Endothelial cell of umbilical vein (primary cell): Measurements from ENCODE around the gene COL6A2. TPM values are rescaled to one million over a fixed set of nuclear protein-coding genes. Genes with fewer than 3 reads are reported as not detected.

Source experiments
- BruUV-seq: library from RNA; stranded (reverse); fragments of 400-500 nt; replicated peaks from 2 replicates; lab custom pipeline; 2021; lab: Mats Ljungman, UMichigan
- CTCF ChIA-PET: fragments of 300-600, 350-600 bp; sonication (Branson Sonifier 250); formaldehyde crosslinking; loops from one replicate; lab custom pipeline; 2021; ENCODE audit warnings: antibody characterized with exemption, inconsistent platforms; lab: Charles Lee
- POLR2A ChIA-PET: fragments of 300-600, 350-600 bp; sonication (Branson Sonifier 250); formaldehyde crosslinking; loops from one replicate; lab custom pipeline; 2021; ENCODE audit warnings: antibody characterized with exemption, inconsistent platforms; lab: Charles Lee
- DNase-seq: peaks from one replicate; pipeline ENCODE4 v3.0.0-alpha.2; 2011; ENCODE audit warnings: low read depth, low spot score
- FAIRE-seq: peaks from 2 replicates; lab custom pipeline; 2011; peaks lifted over from hg19 to GRCh38; lab: Jason Lieb, UNC
- H2AFZ ChIP-seq: 2 replicates; pipeline ENCODE4 v1.6.0; 2012; ENCODE audit warnings: low read depth, low read length, control low read depth, inconsistent platforms
- H3K27ac ChIP-seq: 2 replicates; pipeline ENCODE4 v1.5.1; 2011; ENCODE audit warnings: low read depth, mild to moderate bottlenecking, control low read depth, low read length, moderate library complexity; ENCODE audit not compliant: insufficient read depth
- H3K27me3 ChIP-seq, 2 experiments: 2 replicates each; pipeline versions ENCODE4 v1.6.0 to v1.6.1; 2011; ENCODE audit warnings: low read length in 2 of 2, mixed read lengths in 1 of 2; ENCODE audit not compliant: control insufficient read depth in 2 of 2, insufficient read depth in 2 of 2
- H3K36me3 ChIP-seq, 2 experiments: 2 replicates in 1 of 2; 3 replicates in 1 of 2; pipeline ENCODE4 v1.5.1; 2011; ENCODE audit warnings: low read length in 2 of 2, mild to moderate bottlenecking in 1 of 2, moderate library complexity in 1 of 2; ENCODE audit not compliant: control insufficient read depth in 2 of 2, insufficient read depth in 2 of 2; ENCODE audit errors: extremely low read depth in 1 of 2
- H3K4me1 ChIP-seq: 3 replicates; pipeline ENCODE4 v1.5.1; 2011; ENCODE audit warnings: mild to moderate bottlenecking, low read length; ENCODE audit not compliant: control insufficient read depth, insufficient read depth; ENCODE audit errors: extremely low read depth
- H3K4me2 ChIP-seq: 2 replicates; pipeline ENCODE4 v1.6.1; 2011; ENCODE audit warnings: low read length, control low read depth, mixed read lengths; ENCODE audit not compliant: insufficient read depth
- H3K4me3 ChIP-seq, 3 experiments: fragments of 200-600 bp in 1 of 3; sonication (generic), shearing (Covaris generic) in 1 of 3; replicated peaks in 1 of 3; 2 replicates each; pipeline ENCODE4 v1.5.1; 2011 to 2016; ENCODE audit warnings: control low read depth in 3 of 3, low read length in 3 of 3, mild to moderate bottlenecking in 2 of 3, inconsistent platforms in 1 of 3, low read depth in 1 of 3, moderate library complexity in 1 of 3; ENCODE audit not compliant: insufficient read depth in 1 of 3
- H3K79me2 ChIP-seq: 2 replicates; pipeline ENCODE4 v1.6.0; 2012; ENCODE audit warnings: low read length, inconsistent platforms; ENCODE audit not compliant: control insufficient read depth, insufficient read depth
- H3K9ac ChIP-seq: replicated peaks from 2 replicates; pipeline ENCODE3; 2011; ENCODE audit warnings: low read length, control low read depth; ENCODE audit not compliant: insufficient read depth; ENCODE audit errors: extremely low read depth
- H3K9me1 ChIP-seq: replicated peaks from 3 replicates; pipeline ENCODE4 v1.6.0; 2011; ENCODE audit warnings: mild to moderate bottlenecking, low read length; ENCODE audit not compliant: control insufficient read depth, insufficient read depth; ENCODE audit errors: extremely low read depth
- H3K9me3 ChIP-seq: replicated peaks from 2 replicates; pipeline ENCODE4 v1.5.1; 2012; ENCODE audit warnings: low read length, inconsistent platforms; ENCODE audit not compliant: control insufficient read depth, insufficient read depth
- H4K20me1 ChIP-seq: replicated peaks from 2 replicates; pipeline ENCODE3; 2011; ENCODE audit warnings: mild to moderate bottlenecking, low read length; ENCODE audit not compliant: control insufficient read depth, insufficient read depth; ENCODE audit errors: extremely low read depth
- EZH2 ChIP-seq: IDR thresholded peaks from 2 replicates; pipeline ENCODE4 v1.6.1; 2012; ENCODE audit warnings: borderline replicate concordance, low read depth, mild to moderate bottlenecking, moderate library complexity, low read length, inconsistent platforms; ENCODE audit not compliant: severe bottlenecking
- FOS ChIP-seq: IDR thresholded peaks from 2 replicates; pipeline ENCODE4 v1.6.1; 2011; ENCODE audit warnings: mild to moderate bottlenecking, low read length, moderate library complexity, borderline replicate concordance; ENCODE audit not compliant: insufficient read depth
- GATA2 ChIP-seq: IDR thresholded peaks from 2 replicates; pipeline ENCODE4 v1.7.0; 2011; ENCODE audit warnings: low read depth, mild to moderate bottlenecking, moderate library complexity, mixed read lengths, low read length; ENCODE audit not compliant: insufficient read length, insufficient read depth
- JUN ChIP-seq: IDR thresholded peaks from 2 replicates; pipeline ENCODE4 v1.6.1; 2011; ENCODE audit warnings: borderline replicate concordance, low read depth; ENCODE audit not compliant: insufficient read length, insufficient read depth
- MAX ChIP-seq: IDR thresholded peaks from 2 replicates; pipeline ENCODE4 v1.6.1; 2011; ENCODE audit not compliant: insufficient read depth, insufficient read length
- MYC ChIP-seq: IDR thresholded peaks from one replicate; pipeline ENCODE4 v1.6.1; 2011; ENCODE audit warnings: mild to moderate bottlenecking, low read depth, low read length
- POLR2A ChIP-seq: IDR thresholded peaks from 2 replicates; pipeline ENCODE4 v1.6.1; 2012; ENCODE audit warnings: low read depth, mild to moderate bottlenecking, control low read depth, low read length
- POLR2AphosphoS5 ChIP-seq: IDR thresholded peaks from 2 replicates; pipeline ENCODE4 v1.6.1; 2012; ENCODE audit warnings: low read depth, mild to moderate bottlenecking, control low read depth, low read length, moderate library complexity; ENCODE audit not compliant: insufficient read depth
- dilution Hi-C: fragments of 300-500 bp; cut with MboI; formaldehyde crosslinking; loops from one replicate; pipeline ENCODE4 v1.15.0; 2019; ENCODE audit warnings: low sequenced_read_pairs; ENCODE audit not compliant: extremely low pct_ligation_motif_present
- intact Hi-C: fragments of 100-400 bp; cut with micrococcal nuclease; formaldehyde crosslinking; loops from one replicate; pipeline ENCODE4 v1.10.0; 2022
- polyA plus RNA-seq, 4 experiments: library from polyadenylated mRNA; depleted of rRNA in 3 of 4; stranded (reverse) in 3 of 4; unstranded in 1 of 4; fragments of >200 nt; gene quantifications; 2 replicates each; pipeline versions ENCODE4 v1.2.1 to v1.2.3, GENCODE V29; 2011 to 2012; ENCODE audit warnings: missing spikeins in 1 of 4
- total RNA-seq: library from RNA; stranded (reverse); gene quantifications from 2 replicates; pipeline ENCODE4 v1.2.3, GENCODE V29; 2021
- TF ChIP-seq, protein P1 (sequence below), 2 donors: IDR thresholded peaks; 1 replicate in 1 of 2; 2 replicates in 1 of 2; pipeline ENCODE4 v1.5.1; 2011; ENCODE audit warnings: low read length in 2 of 2, mild to moderate bottlenecking in 2 of 2, moderate library complexity in 2 of 2, control low read depth in 1 of 2, inconsistent platforms in 1 of 2, low read depth in 1 of 2; ENCODE audit not compliant: insufficient read depth in 1 of 2; ENCODE audit errors: extremely low read depth in 1 of 2

The COL6A2 gene
- total and polyA plus RNA-seq, 2 donors (not counting 3 experiments of a cell fraction or from before 2014, with no cell fraction given), result 3.4 to 6.1 TPM

DNA sequence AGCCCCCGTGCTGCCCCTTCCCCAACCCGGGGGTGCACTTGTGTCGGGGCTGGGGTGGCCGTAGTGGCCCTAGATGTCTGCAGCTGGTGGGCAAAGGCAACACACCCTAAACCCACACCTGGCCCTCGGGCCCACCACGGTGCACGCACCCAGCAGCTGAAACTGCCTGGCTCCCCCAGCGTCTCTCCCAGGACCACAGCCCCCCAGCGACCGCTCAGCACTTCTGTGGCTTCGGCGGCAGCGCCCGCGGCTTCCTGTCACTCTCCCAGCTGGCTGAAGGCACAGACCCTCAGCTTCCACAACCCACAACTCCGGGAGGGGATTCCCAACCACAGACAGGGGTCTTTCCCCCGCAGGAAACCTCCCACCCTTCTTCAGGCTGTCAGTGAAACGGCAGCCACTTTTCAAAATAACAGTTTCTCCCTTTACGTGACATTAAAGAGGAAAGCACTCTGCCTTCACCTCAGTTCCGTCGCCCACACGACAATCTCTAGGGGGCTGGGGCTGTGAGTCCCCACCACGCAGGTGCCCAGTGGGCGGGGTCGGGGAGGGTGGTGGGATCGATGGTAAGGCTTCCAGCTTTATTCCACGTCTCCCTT is 40.7 kb upstream of the COL6A2 start:
- intact Hi-C loops (no loop called here), dilution Hi-C loops (no loop called here)
- no peak overlapping the region for H3K9ac ChIP-seq
- FAIRE-seq (no peak), DNase-seq (no peak)
- ChIA-PET CTCF (no interaction called here), POLR2A (no interaction called here)
- TF ChIP-seq POLR2AphosphoS5, result no peak
- no peak for TF ChIP-seq POLR2A
- TF ChIP-seq JUN, result no peak
- TF ChIP-seq EZH2, result no peak
- TF ChIP-seq MAX, result no peak
- no peak for TF ChIP-seq GATA2
- TF ChIP-seq FOS, result no peak
- no peak for TF ChIP-seq MYC
- TF ChIP-seq, protein P1, sequence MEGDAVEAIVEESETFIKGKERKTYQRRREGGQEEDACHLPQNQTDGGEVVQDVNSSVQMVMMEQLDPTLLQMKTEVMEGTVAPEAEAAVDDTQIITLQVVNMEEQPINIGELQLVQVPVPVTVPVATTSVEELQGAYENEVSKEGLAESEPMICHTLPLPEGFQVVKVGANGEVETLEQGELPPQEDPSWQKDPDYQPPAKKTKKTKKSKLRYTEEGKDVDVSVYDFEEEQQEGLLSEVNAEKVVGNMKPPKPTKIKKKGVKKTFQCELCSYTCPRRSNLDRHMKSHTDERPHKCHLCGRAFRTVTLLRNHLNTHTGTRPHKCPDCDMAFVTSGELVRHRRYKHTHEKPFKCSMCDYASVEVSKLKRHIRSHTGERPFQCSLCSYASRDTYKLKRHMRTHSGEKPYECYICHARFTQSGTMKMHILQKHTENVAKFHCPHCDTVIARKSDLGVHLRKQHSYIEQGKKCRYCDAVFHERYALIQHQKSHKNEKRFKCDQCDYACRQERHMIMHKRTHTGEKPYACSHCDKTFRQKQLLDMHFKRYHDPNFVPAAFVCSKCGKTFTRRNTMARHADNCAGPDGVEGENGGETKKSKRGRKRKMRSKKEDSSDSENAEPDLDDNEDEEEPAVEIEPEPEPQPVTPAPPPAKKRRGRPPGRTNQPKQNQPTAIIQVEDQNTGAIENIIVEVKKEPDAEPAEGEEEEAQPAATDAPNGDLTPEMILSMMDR (IDR thresholded peaks at IDR 0.05; ENCODE audit: extremely low read depth in 1 of 2, insufficient read depth in 1 of 2, low read depth in 1 of 2, low read length in 2 of 2), result no peak
- no peaks in the 10 kb centered on the region for H3K4me1 ChIP-seq
- H3K4me3 ChIP-seq, result no peak overlapping the region
- H3K9me3 ChIP-seq, result no peaks in the 10 kb centered on the region
- H3K36me3 ChIP-seq, result no peaks in the 10 kb centered on the region
- no peak overlapping the region for H3K27ac ChIP-seq
- no peaks in the 10 kb centered on the region for H3K27me3 ChIP-seq
- H3K4me2 ChIP-seq, result no peak overlapping the region
- H3K79me2 ChIP-seq, result no peaks in the 10 kb centered on the region
- BruUV-seq, result no TSS peak
- H2AFZ ChIP-seq, result no peak overlapping the region
- no peaks in the 10 kb centered on the region for H3K9me1 ChIP-seq
- H4K20me1 ChIP-seq, result no peaks in the 10 kb centered on the region
